ENCODE data around the gene C1QTNF12. TPM values are rescaled to one million over a fixed set of nuclear protein-coding genes. Genes with fewer than 3 reads are reported as not detected.
"Not testable (repeated sequence)": the region's sequence is repeated elsewhere in the genome, so short reads cannot be mapped to it uniquely, and the experiment has no call there.

The C1QTNF12 gene
- total RNA-seq, 2 experiments from 2014 or later: 1.2 to 1.4 TPM

DNA sequence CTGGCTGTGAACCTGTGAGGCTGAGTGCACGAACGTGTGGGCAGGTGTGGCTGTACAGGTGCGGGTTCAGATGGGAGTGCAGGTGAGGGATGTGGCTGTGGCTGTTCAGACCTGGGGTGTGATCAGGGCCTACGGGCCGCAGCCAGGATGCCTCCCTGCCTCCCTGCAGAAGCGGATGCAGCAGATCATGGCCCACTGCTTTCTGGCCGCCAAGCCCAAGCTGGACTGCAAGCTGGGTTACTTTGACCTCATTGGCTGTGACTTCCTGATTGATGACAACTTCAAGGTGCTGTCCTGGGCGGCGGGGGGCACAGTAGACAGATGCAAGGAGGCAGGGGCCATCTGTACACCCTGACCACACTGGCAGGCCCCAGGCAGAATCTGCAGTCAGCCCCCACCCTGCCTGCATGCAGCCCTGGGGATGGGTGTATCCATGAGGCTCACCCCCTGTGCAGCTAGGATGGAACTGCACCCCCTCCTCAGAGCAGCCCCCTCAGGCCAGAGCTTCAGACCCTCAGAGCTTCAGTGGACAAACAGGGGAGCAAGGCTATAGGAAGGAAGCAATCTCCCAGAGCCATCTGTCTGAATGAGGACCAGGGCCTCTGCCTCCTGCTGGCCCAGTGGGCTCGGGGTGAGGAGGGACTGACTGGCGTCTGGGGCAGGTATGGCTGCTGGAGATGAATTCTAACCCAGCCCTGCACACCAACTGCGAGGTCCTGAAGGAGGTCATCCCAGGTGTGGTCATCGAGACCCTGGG is 49.9 kb downstream of the C1QTNF12 start:
- ChIA-PET POLR2A (no interaction called here), CTCF (interaction anchor here (1.2 to 1.3 kb wide), 2 partner anchors 9 to 93 kb away, joined by 4 to 6 read pairs; no protein-coding TSS in a partner anchor)
- Mint-ChIP-seq H3K36me3 (ENCODE audit: low read depth) (no peaks in the 10 kb centered on the region), H3K4me1 (peaks cover 9% of the 10 kb centered on the region), H3K27me3 (peaks cover 5% of the 10 kb centered on the region), H3K9me3 (peaks cover 10% of the 10 kb centered on the region), H3K4me3 (no peak overlapping the region), H3K27ac (no peak overlapping the region)
- no peak for DNase-seq

DNA sequence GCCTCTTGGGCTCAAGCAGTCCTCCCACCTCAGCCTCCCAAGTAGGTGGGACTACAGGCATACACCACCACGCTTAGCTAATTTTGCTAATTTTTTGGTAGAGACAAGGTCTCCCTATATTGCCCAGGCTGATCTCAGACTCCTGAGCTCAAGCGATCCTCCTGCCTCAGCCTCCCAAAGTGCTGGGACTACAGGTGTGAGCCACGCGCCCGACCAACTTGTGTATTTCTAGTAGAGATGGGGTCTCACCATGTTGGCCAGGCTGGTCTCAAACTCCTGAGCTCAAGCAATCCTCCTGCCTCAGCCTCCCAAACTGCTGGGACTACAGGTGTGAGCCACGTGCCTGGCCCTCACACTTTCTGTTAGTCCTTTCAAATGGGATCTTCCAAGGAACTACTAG is 50.8 kb downstream of the C1QTNF12 start:
- peaks cover 10% of the 10 kb centered on the region for H3K9me3 Mint-ChIP-seq
- H3K4me3 Mint-ChIP-seq; H3K36me3 Mint-ChIP-seq (ENCODE audit: low read depth); H3K4me1 Mint-ChIP-seq; H3K27me3 Mint-ChIP-seq; POLR2A ChIA-PET; H3K27ac Mint-ChIP-seq; DNase-seq: not testable (repeated sequence)
- CTCF ChIA-PET: interaction anchor here (1.3 kb wide), 1 partner anchor 92 kb away, joined by 4 read pairs; no protein-coding TSS in a partner anchor

GRCh38 chr1:1194723-1195122 is 51.8 kb downstream of the C1QTNF12 start:
- Mint-ChIP-seq H3K27ac (no peak overlapping the region), H3K9me3 (peaks cover 10% of the 10 kb centered on the region), H3K27me3 (peaks cover 7% of the 10 kb centered on the region), H3K36me3 (ENCODE audit: low read depth) (no peaks in the 10 kb centered on the region), H3K4me3 (no peak overlapping the region), H3K4me1 (peaks cover 3% of the 10 kb centered on the region)
- CTCF ChIA-PET: interaction anchor here (1.0 kb wide), 1 partner anchor 13 kb away, joined by 3 read pairs; no protein-coding TSS in a partner anchor
- no peak for DNase-seq
- POLR2A ChIA-PET: no interaction called here

Small RNA genes lying within 50 kb of the gene (microRNA-seq; reads per million reads assigned to microRNA genes)
- 1.5 reads per million for gene MIR6726 (ENCODE audit: borderline microRNAs expressed, borderline replicate concordance)

Other genes starting within 250 kb of the C1QTNF12 start
- under 1 TPM; 0.42 to 0.46 TPM for gene HES4, start 246.6 kb downstream of the C1QTNF12 start, total RNA-seq
- 100 to 1,000 TPM; 237 to 332 TPM for gene ISG15, start 233.2 kb downstream of the C1QTNF12 start, total RNA-seq
- 1 to 10 TPM; 7.4 to 8.3 TPM for gene AGRN, start 226.6 kb downstream of the C1QTNF12 start, total RNA-seq
- gene RNF223, start 172.4 kb downstream of the C1QTNF12 start, total RNA-seq: not detected
- 10 to 100 TPM; 18.0 to 22.0 TPM for gene C1orf159, start 130.6 kb downstream of the C1QTNF12 start, total RNA-seq
- gene TTLL10, start 72.8 kb downstream of the C1QTNF12 start, total RNA-seq: under 1 TPM; 0.15 to 0.27 TPM
- gene TNFRSF18, start 40.1 kb downstream of the C1QTNF12 start, total RNA-seq: 10 to 100 TPM; 26.0 to 33.9 TPM
- 10 to 100 TPM; 44.1 to 52.8 TPM for gene TNFRSF4, start 32.6 kb downstream of the C1QTNF12 start, total RNA-seq
- 10 to 100 TPM; 81.7 to 91.4 TPM for gene SDF4, start 14.7 kb downstream of the C1QTNF12 start, total RNA-seq
- 10 to 100 TPM; 15.8 to 19.2 TPM for gene B3GALT6, start 14.5 kb downstream of the C1QTNF12 start, total RNA-seq
- gene UBE2J2, start 27.1 kb upstream of the C1QTNF12 start, total RNA-seq: 10 to 100 TPM; 63.4 to 63.7 TPM
- 1 to 10 TPM; 5.1 to 6.6 TPM for gene SCNN1D, start 33.7 kb upstream of the C1QTNF12 start, total RNA-seq
- 10 to 100 TPM; 69.5 to 92.1 TPM for gene ACAP3, start 61.2 kb upstream of the C1QTNF12 start, total RNA-seq
- gene PUSL1, start 61.9 kb upstream of the C1QTNF12 start, total RNA-seq: 10 to 100 TPM; 18.9 to 24.4 TPM
- 100 to 1,000 TPM; 123 to 126 TPM for gene INTS11, start 77.9 kb upstream of the C1QTNF12 start, total RNA-seq
- gene CPTP, start 78.1 kb upstream of the C1QTNF12 start, total RNA-seq: 10 to 100 TPM; 25.2 to 27.6 TPM
- gene TAS1R3, start 84.6 kb upstream of the C1QTNF12 start, total RNA-seq: 1 to 10 TPM; 3.1 to 3.7 TPM
- 10 to 100 TPM; 33.0 to 34.0 TPM for gene DVL1, start 102.7 kb upstream of the C1QTNF12 start, total RNA-seq
- gene MXRA8, start 111.8 kb upstream of the C1QTNF12 start, total RNA-seq: under 1 TPM; 0.15 to 0.30 TPM
- 100 to 1,000 TPM; 101 to 125 TPM for gene AURKAIP1, start 128.5 kb upstream of the C1QTNF12 start, total RNA-seq
- 100 to 1,000 TPM; 122 to 131 TPM for gene CCNL2, start 152.6 kb upstream of the C1QTNF12 start, total RNA-seq
- 100 to 1,000 TPM in 1 of 2 experiments, 10 to 100 TPM in 1; 98.6 to 107 TPM for gene MRPL20, start 160.6 kb upstream of the C1QTNF12 start, total RNA-seq
- not detected for gene ANKRD65, start 174.6 kb upstream of the C1QTNF12 start, total RNA-seq
- gene VWA1, start 189.0 kb upstream of the C1QTNF12 start, total RNA-seq: under 1 TPM; 0.10 to 0.12 TPM
- under 1 TPM; 0.17 to 0.69 TPM for gene ATAD3C, start 203.0 kb upstream of the C1QTNF12 start, total RNA-seq
- 10 to 100 TPM; 26.5 to 34.6 TPM for gene ATAD3B, start 225.0 kb upstream of the C1QTNF12 start, total RNA-seq